SK-N-SH treated with all-trans-retinoic acid at 6 μM for 48 hours (cell line): ENCODE measurements around the gene NTMT1.

Experiments
- ATAC-seq: fragments of 200-7000 bp; cut with Tn5 transposase; 3 replicates; pipeline ENCODE4 v1.9.1; 2020; ENCODE audit warnings: mild to moderate bottlenecking, moderate library complexity
- BACH2 ChIP-seq: fragments of 250-450 bp; sonication (Bioruptor Pico); IDR thresholded peaks from 2 replicates; pipeline ENCODE4 v1.9.0; 2021; ENCODE audit warnings: mild to moderate bottlenecking, borderline replicate concordance
- CREB5 ChIP-seq: fragments of 250-450 bp; sonication (Bioruptor Pico); IDR thresholded peaks from 2 replicates; pipeline ENCODE4 v1.5.1; 2020; ENCODE audit warnings: low read depth, mild to moderate bottlenecking, moderate library complexity
- CSRNP3 ChIP-seq: fragments of 250-450 bp; sonication (Bioruptor Pico); IDR thresholded peaks from 2 replicates; pipeline ENCODE4 v1.5.1; 2021; ENCODE audit warnings: mild to moderate bottlenecking, moderate library complexity
- ESRRG ChIP-seq: fragments of 250-450 bp; sonication (Bioruptor Pico); IDR thresholded peaks from 2 replicates; pipeline ENCODE4 v1.6.1; 2021; ENCODE audit warnings: mild to moderate bottlenecking
- GLIS3 ChIP-seq: fragments of 250-450 bp; sonication (Bioruptor Pico); IDR thresholded peaks from 2 replicates; pipeline ENCODE4 v1.5.0; 2020; ENCODE audit warnings: mild to moderate bottlenecking, moderate library complexity
- OSR1 ChIP-seq: fragments of 250-450 bp; sonication (Bioruptor Pico); IDR thresholded peaks from 2 replicates; pipeline ENCODE4 v1.8.0; 2022; ENCODE audit warnings: moderate library complexity, mild to moderate bottlenecking, inconsistent platforms
- PATZ1 ChIP-seq: fragments of 250-450 bp; sonication (Bioruptor Pico); IDR thresholded peaks from 2 replicates; pipeline ENCODE4 v1.8.0; 2020; ENCODE audit warnings: mild to moderate bottlenecking, moderate library complexity, borderline replicate concordance
- POU6F1 ChIP-seq: fragments of 250-450 bp; sonication (Bioruptor Pico); IDR thresholded peaks from 2 replicates; pipeline ENCODE4 v1.8.0; 2021; ENCODE audit warnings: low read depth, mild to moderate bottlenecking, moderate library complexity, borderline replicate concordance
- SNAI2 ChIP-seq: fragments of 250-450 bp; sonication (Bioruptor Pico); IDR thresholded peaks from 2 replicates; pipeline ENCODE4 v1.5.0; 2020; ENCODE audit warnings: mild to moderate bottlenecking, moderate library complexity
- TCF4 ChIP-seq: fragments of 250-450 bp; sonication (Bioruptor Pico); IDR thresholded peaks from 2 replicates; pipeline ENCODE4 v1.8.0; 2021; ENCODE audit warnings: mild to moderate bottlenecking, moderate library complexity, borderline replicate concordance
- TSHZ2 ChIP-seq: fragments of 250-450 bp; sonication (Bioruptor Pico); IDR thresholded peaks from 2 replicates; pipeline ENCODE4 v1.5.0; 2020; ENCODE audit warnings: mild to moderate bottlenecking, moderate library complexity
- ZC3H10 ChIP-seq: fragments of 250-450 bp; sonication (Bioruptor Pico); IDR thresholded peaks from 2 replicates; pipeline ENCODE4 v1.5.1; 2021; ENCODE audit warnings: mild to moderate bottlenecking, moderate library complexity
- ZNF565 ChIP-seq: fragments of 450-650 bp; formaldehyde crosslinking; conservative IDR thresholded peaks from 2 replicates; pipeline ENCODE4 v1.5.0; 2020; ENCODE audit warnings: low read depth, mild to moderate bottlenecking, moderate library complexity
- ZNF70 ChIP-seq: fragments of 450-650 bp; formaldehyde crosslinking; IDR thresholded peaks from 2 replicates; pipeline ENCODE4 v1.5.0; 2020; ENCODE audit warnings: mild to moderate bottlenecking, moderate library complexity
- ZNF8 ChIP-seq: fragments of 450-650 bp; formaldehyde crosslinking; IDR thresholded peaks from 2 replicates; pipeline ENCODE4 v1.5.0; 2020; ENCODE audit warnings: mild to moderate bottlenecking, moderate library complexity

NTMT1 gene

GRCh38 chr9:129654554-129655040 lies 28.6 kb downstream of the NTMT1 start:
- ATAC-seq: no peak
- no peak for TF ChIP-seq ZNF70 (CRISPR knock-in tag)
- TF ChIP-seq ZNF565 (CRISPR knock-in tag): no peak
- TF ChIP-seq BACH2 (CRISPR knock-in tag): no peak

GRCh38 chr9:129655154-129655553 lies 29.2 kb downstream of the NTMT1 start:
- TF ChIP-seq TCF4 (CRISPR knock-in tag): no peak
- no peak for TF ChIP-seq ZNF8 (CRISPR knock-in tag)
- no peak for TF ChIP-seq ZNF70 (CRISPR knock-in tag)
- TF ChIP-seq GLIS3 (CRISPR knock-in tag): no peak
- TF ChIP-seq OSR1 (CRISPR knock-in tag): no peak
- no peak for TF ChIP-seq ZNF565 (CRISPR knock-in tag)
- no peak for TF ChIP-seq CSRNP3 (CRISPR knock-in tag)
- TF ChIP-seq ESRRG (CRISPR knock-in tag): no peak
- no peak for TF ChIP-seq TSHZ2
- ATAC-seq: no peak

- ATAC-seq: no peak
- TF ChIP-seq SNAI2 (CRISPR knock-in tag) (no peak), PATZ1 (CRISPR knock-in tag) (no peak), CSRNP3 (CRISPR knock-in tag) (no peak), BACH2 (CRISPR knock-in tag) (no peak), POU6F1 (no peak), ESRRG (CRISPR knock-in tag) (no peak), TSHZ2 (no peak)
These were observed 29.7 kb downstream of the NTMT1 start for GRCh38 chr9:129655696-129656095.

GRCh38 chr9:129656795-129657390 lies 30.9 kb downstream of the NTMT1 start:
- ATAC-seq: no peak; the same call in 2 of the 3 replicates
- no peak for TF ChIP-seq CREB5 (CRISPR knock-in tag)
- no peak for TF ChIP-seq CSRNP3 (CRISPR knock-in tag)
- no peak for TF ChIP-seq ZC3H10 (CRISPR knock-in tag)
- no peak for TF ChIP-seq ZNF565 (CRISPR knock-in tag)
- no peak for TF ChIP-seq POU6F1
